ENCODE data around the gene FHOD1. TPM values are rescaled to one million over a fixed set of nuclear protein-coding genes. Genes with fewer than 3 reads are reported as not detected.

The FHOD1 gene
- polyA plus RNA-seq, 4 donors: 12.4 to 19.7 (median 15.8) TPM

DNA sequence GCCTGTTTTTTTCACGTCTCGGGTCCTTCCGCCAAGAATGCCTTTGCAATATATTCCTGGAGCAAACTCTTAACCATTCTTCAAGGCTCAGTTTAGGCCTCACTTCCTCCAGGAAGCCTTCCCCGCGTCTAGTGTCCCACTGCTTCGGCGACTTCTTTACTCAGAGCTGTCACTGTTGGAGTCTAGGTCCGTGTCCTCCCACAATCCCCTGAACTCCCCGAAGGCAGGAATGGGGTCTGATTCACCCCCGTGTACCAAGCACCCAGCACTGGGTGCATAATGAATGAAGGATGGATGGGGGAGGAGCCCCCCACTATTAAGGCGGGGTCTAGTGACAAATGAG lies 64.0 kb downstream of the FHOD1 start:
- Histone ChIP-seq H3K27me3 (ENCODE audit: control insufficient read depth in 3 of 3, insufficient read depth in 3 of 3, low read length in 3 of 3) (peaks cover 0 to 6% (median 0%) of the 10 kb centered on the region in 3 donors), H3K27ac (ENCODE audit: low read depth in 1 of 3, low read length in 2 of 3) (peak overlapping the region; percentile 49 to 98 (median 84)), H3K9me3 (ENCODE audit: control insufficient read depth in 2 of 2, insufficient read depth in 1 of 2, low read depth in 1 of 2, low read length in 1 of 2) (no peaks in the 10 kb centered on the region), H3K4me3 (ENCODE audit: low read depth in 1 of 3, low read length in 3 of 3) (peak overlapping the region in 2 of 3 donors; percentile 58 to 61), H3K36me3 (ENCODE audit: control insufficient read depth in 3 of 3, insufficient read depth in 2 of 3, low read depth in 1 of 3, low read length in 3 of 3) (peaks cover 0 to 5% (median 0%) of the 10 kb centered on the region in 3 donors), H3K4me1 (ENCODE audit: control insufficient read depth in 3 of 3, insufficient read depth in 2 of 3, low read depth in 1 of 3, low read length in 2 of 3) (peaks cover 3 to 30% (median 7%) of the 10 kb centered on the region in 3 donors)
- 5 to 8% (median 6%) methylated on average over 11 of the region's 11 CpGs for WGBS, 3 donors
- DNase-seq (no peak), FAIRE-seq (peak; percentile 65)

DNA sequence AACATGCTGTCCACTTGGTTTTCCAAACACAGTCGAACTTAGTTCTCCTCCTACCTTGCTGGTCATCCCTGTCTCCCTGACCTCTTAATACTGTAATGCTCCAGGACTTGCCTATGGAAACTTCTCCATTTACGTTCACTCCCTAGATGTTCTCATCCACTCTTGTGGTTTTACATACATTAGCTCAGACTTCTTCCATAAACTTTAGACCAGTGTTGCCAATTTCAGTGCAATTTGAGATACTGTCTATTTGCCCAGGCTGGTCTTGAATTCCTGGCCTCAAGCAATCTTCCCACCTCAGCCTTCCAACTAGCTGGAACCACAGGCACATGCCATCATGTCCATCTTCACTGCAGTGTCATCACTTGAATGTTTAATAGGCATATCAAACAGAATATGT lies 65.0 kb downstream of the FHOD1 start:
- WGBS, 3 donors: 84 to 98% (median 92%) methylated on average over 2 of the region's 2 CpGs
- DNase-seq (no peak), FAIRE-seq (no peak)
- no peak overlapping the region for H3K4me3 ChIP-seq (ENCODE audit: low read depth in 1 of 3, low read length in 3 of 3)
- H3K9me3 ChIP-seq (ENCODE audit: control insufficient read depth in 2 of 2, insufficient read depth in 1 of 2, low read depth in 1 of 2, low read length in 1 of 2): no peaks in the 10 kb centered on the region
- H3K27me3 ChIP-seq (ENCODE audit: control insufficient read depth in 3 of 3, insufficient read depth in 3 of 3, low read length in 3 of 3): peaks cover 0 to 11% (median 0%) of the 10 kb centered on the region in 3 donors
- H3K27ac ChIP-seq (ENCODE audit: low read depth in 1 of 3, low read length in 2 of 3): no peak overlapping the region
- H3K36me3 ChIP-seq (ENCODE audit: control insufficient read depth in 3 of 3, insufficient read depth in 2 of 3, low read depth in 1 of 3, low read length in 3 of 3): peaks cover 0 to 5% (median 0%) of the 10 kb centered on the region in 3 donors
- H3K4me1 ChIP-seq (ENCODE audit: control insufficient read depth in 3 of 3, insufficient read depth in 2 of 3, low read depth in 1 of 3, low read length in 2 of 3): peaks cover 3 to 33% (median 7%) of the 10 kb centered on the region in 3 donors

DNA sequence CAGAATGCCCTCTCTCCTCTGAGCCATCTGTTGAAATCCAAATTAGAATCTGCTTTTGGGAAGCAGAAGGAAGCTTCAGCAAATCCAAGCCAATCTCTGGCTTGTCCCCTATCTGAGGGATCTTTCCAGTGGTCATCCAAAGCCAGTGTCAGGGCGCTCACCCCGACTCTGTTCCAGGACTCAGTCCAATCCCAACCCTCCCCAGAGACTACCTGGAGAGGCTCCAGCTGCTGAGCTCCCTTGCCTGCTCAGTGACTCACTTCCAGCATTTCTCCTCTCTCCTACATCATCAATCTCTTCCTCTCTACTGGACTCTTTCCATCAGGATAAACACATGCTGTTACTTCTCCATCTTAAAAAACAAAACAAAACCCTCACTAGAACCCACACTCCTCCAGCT lies 65.9 kb downstream of the FHOD1 start:
- FAIRE-seq: no peak
- H3K4me1 ChIP-seq (ENCODE audit: control insufficient read depth in 3 of 3, insufficient read depth in 2 of 3, low read depth in 1 of 3, low read length in 2 of 3): peaks cover 3 to 33% (median 7%) of the 10 kb centered on the region in 3 donors
- 63 to 83% (median 81%) methylated on average over 2 of the region's 2 CpGs for WGBS, 3 donors

DNA sequence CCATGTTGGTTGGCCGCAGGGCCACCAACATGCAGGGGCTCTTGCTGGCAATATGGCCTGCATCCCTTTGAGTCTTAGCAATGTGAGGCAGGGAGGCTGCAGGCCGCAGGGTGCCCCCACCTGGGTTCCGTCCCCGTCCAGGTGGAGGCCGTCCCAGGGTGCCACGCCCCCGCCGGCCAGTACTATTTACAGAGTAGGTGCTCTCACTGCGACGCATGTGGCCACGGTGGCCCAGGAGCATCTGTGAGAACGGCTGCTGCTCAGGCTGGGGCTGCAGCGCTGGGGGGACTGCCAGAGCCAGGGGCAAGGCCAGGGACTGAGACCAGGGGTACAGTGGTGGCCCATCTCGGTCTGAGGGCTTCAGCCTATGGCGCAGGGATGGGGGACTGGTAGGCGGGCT lies 67.1 kb downstream of the FHOD1 start:
- DNase-seq (no peak), FAIRE-seq (no peak)
- no peak overlapping the region for H3K27ac ChIP-seq (ENCODE audit: low read depth in 1 of 3, low read length in 2 of 3)
- H3K4me3 ChIP-seq (ENCODE audit: low read depth in 1 of 3, low read length in 3 of 3): no peak overlapping the region
- peaks cover 0 to 29% (median 0%) of the 10 kb centered on the region in 3 donors for H3K27me3 ChIP-seq (ENCODE audit: control insufficient read depth in 3 of 3, insufficient read depth in 3 of 3, low read length in 3 of 3)
- H3K36me3 ChIP-seq (ENCODE audit: control insufficient read depth in 3 of 3, insufficient read depth in 2 of 3, low read depth in 1 of 3, low read length in 3 of 3): peaks cover 0 to 8% (median 0%) of the 10 kb centered on the region in 3 donors
- no peaks in the 10 kb centered on the region for H3K9me3 ChIP-seq (ENCODE audit: control insufficient read depth in 2 of 2, insufficient read depth in 1 of 2, low read depth in 1 of 2, low read length in 1 of 2)
- WGBS, 3 donors: 87 to 94% (median 87%) methylated on average over 16 of the region's 16 CpGs
- H3K4me1 ChIP-seq (ENCODE audit: control insufficient read depth in 3 of 3, insufficient read depth in 2 of 3, low read depth in 1 of 3, low read length in 2 of 3): peaks cover 3 to 24% (median 7%) of the 10 kb centered on the region in 3 donors

More for the DNA sequence above, 65.9 kb downstream of the FHOD1 start:
- no peaks in the 10 kb centered on the region for H3K9me3 ChIP-seq (ENCODE audit: control insufficient read depth in 2 of 2, insufficient read depth in 1 of 2, low read depth in 1 of 2, low read length in 1 of 2)
- peak overlapping the region in 1 of 3 donors; percentile 28 for H3K27ac ChIP-seq (ENCODE audit: low read depth in 1 of 3, low read length in 2 of 3)
- DNase-seq: no peak
- no peak overlapping the region for H3K4me3 ChIP-seq (ENCODE audit: low read depth in 1 of 3, low read length in 3 of 3)
- peaks cover 0 to 17% (median 0%) of the 10 kb centered on the region in 3 donors for H3K27me3 ChIP-seq (ENCODE audit: control insufficient read depth in 3 of 3, insufficient read depth in 3 of 3, low read length in 3 of 3)
- peaks cover 0 to 7% (median 0%) of the 10 kb centered on the region in 3 donors for H3K36me3 ChIP-seq (ENCODE audit: control insufficient read depth in 3 of 3, insufficient read depth in 2 of 3, low read depth in 1 of 3, low read length in 3 of 3)

DNA sequence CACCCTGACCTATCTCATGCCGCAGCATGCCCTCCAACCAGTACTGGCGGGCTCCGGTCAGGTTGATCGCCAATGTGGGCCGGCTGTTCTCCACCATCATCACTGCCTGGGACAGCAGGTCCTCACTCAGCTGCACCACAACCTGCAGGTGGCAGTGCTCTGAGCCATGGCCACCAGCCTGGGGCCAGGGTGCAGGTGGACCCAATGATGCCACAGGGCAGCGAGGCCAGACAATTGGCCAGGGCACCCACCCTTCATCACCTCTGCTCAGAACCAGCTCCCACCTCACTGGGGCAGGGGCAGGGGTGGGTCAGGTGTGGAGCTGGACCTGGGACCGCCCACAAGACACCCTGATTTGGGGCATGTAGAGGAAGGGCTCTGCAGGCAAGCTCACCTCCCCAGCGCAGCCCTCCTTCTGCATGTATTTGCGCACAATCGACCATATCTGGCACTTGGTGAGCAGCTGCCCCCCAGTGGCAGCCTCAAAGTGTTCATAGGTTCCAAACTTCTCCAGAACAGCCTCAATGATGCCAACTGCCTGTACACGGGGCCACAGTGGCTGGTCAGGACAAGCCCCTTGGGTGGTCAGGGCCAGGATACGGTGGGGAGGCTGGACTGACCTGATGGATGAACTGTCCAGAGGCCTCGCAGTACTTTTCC lies 67.7 kb downstream of the FHOD1 start:
- 86 to 89% (median 87%) methylated on average over 13 of the region's 13 CpGs for WGBS, 3 donors
- no peak overlapping the region for H3K27ac ChIP-seq (ENCODE audit: low read depth in 1 of 3, low read length in 2 of 3)
- H3K4me1 ChIP-seq (ENCODE audit: control insufficient read depth in 3 of 3, insufficient read depth in 2 of 3, low read depth in 1 of 3, low read length in 2 of 3): peaks cover 0 to 23% (median 4%) of the 10 kb centered on the region in 3 donors
- peaks cover 0 to 8% (median 0%) of the 10 kb centered on the region in 3 donors for H3K36me3 ChIP-seq (ENCODE audit: control insufficient read depth in 3 of 3, insufficient read depth in 2 of 3, low read depth in 1 of 3, low read length in 3 of 3)
- peaks cover 0 to 31% (median 0%) of the 10 kb centered on the region in 3 donors for H3K27me3 ChIP-seq (ENCODE audit: control insufficient read depth in 3 of 3, insufficient read depth in 3 of 3, low read length in 3 of 3)
- no peak for DNase-seq
- H3K9me3 ChIP-seq (ENCODE audit: control insufficient read depth in 2 of 2, insufficient read depth in 1 of 2, low read depth in 1 of 2, low read length in 1 of 2): no peaks in the 10 kb centered on the region
- H3K4me3 ChIP-seq (ENCODE audit: low read depth in 1 of 3, low read length in 3 of 3): no peak overlapping the region
- no peak for FAIRE-seq

Other genes with a start within 250 kb of the FHOD1 start
- 10 to 100 TPM in 2 of 4 donors, 1 to 10 TPM in 2; 5.4 to 21.6 (median 10.7) TPM for gene CBFB, start 218.3 kb downstream of the FHOD1 start, polyA plus RNA-seq
- 10 to 100 TPM in 2 of 4 donors, 1 to 10 TPM in 2; 5.9 to 13.6 (median 8.7) TPM for gene PHAF1, start 137.5 kb downstream of the FHOD1 start, polyA plus RNA-seq
- 1 to 10 TPM in 3 of 4 donors, under 1 TPM in 1; 0.89 to 4.9 (median 2.6) TPM for gene B3GNT9, start 96.5 kb downstream of the FHOD1 start, polyA plus RNA-seq
- 10 to 100 TPM; 16.6 to 37.8 (median 23.6) TPM for gene TRADD, start 87.6 kb downstream of the FHOD1 start, polyA plus RNA-seq
- gene FBXL8, start 87.5 kb downstream of the FHOD1 start, polyA plus RNA-seq: 10 to 100 TPM in 1 of 4 donors, 1 to 10 TPM in 3; 5.8 to 13.1 (median 6.9) TPM
- 10 to 100 TPM in 1 of 4 donors, 1 to 10 TPM in 3; 4.6 to 15.1 (median 7.6) TPM for gene HSF4, start 82.7 kb downstream of the FHOD1 start, polyA plus RNA-seq
- gene NOL3, start 76.9 kb downstream of the FHOD1 start, polyA plus RNA-seq: 10 to 100 TPM in 2 of 4 donors, 1 to 10 TPM in 2; 4.5 to 17.1 (median 9.5) TPM
- 10 to 100 TPM; 15.7 to 19.0 (median 18.2) TPM for gene MATCAP1, start 63.5 kb downstream of the FHOD1 start, polyA plus RNA-seq
- gene EXOC3L1, start 57.3 kb downstream of the FHOD1 start, polyA plus RNA-seq: 1 to 10 TPM; 1.6 to 7.9 (median 6.0) TPM
- 10 to 100 TPM; 48.6 to 63.7 (median 58.3) TPM for gene E2F4, start 55.3 kb downstream of the FHOD1 start, polyA plus RNA-seq
- 100 to 1,000 TPM in 1 of 4 donors, 10 to 100 TPM in 3; 36.3 to 101 (median 67.4) TPM for gene ELMO3, start 48.4 kb downstream of the FHOD1 start, polyA plus RNA-seq
- gene TMEM208, start 20.4 kb downstream of the FHOD1 start, polyA plus RNA-seq: 100 to 1,000 TPM in 2 of 4 donors, 10 to 100 TPM in 2; 63.0 to 153 (median 102) TPM
- under 1 TPM in 3 of 4 donors, not detected in 1; 0.39 to 0.78 (median 0.54) TPM for gene SLC9A5, start 1.5 kb upstream of the FHOD1 start, polyA plus RNA-seq
- 1 to 10 TPM; 1.6 to 7.9 (median 4.9) TPM for gene PLEKHG4, start 32.1 kb upstream of the FHOD1 start, polyA plus RNA-seq
- gene KCTD19, start 79.3 kb upstream of the FHOD1 start, polyA plus RNA-seq: under 1 TPM in 2 of 4 donors, not detected in 2; 0.01 to 0.19 TPM
- 1 to 10 TPM in 1 of 4 donors, under 1 TPM in 1, not detected in 2; 0.87 to 1.9 TPM for gene LRRC36, start 79.3 kb upstream of the FHOD1 start, polyA plus RNA-seq
- gene TPPP3, start 146.0 kb upstream of the FHOD1 start, polyA plus RNA-seq: 10 to 100 TPM; 10.3 to 34.8 (median 22.2) TPM
- 1 to 10 TPM in 3 of 4 donors, not detected in 1; 1.9 to 5.3 (median 5.2) TPM for gene ZDHHC1, start 169.0 kb upstream of the FHOD1 start, polyA plus RNA-seq
- gene HSD11B2, start 183.6 kb upstream of the FHOD1 start, polyA plus RNA-seq: 100 to 1,000 TPM in 2 of 4 donors, 10 to 100 TPM in 1, 1 to 10 TPM in 1; 9.7 to 166 (median 111) TPM
- 100 to 1,000 TPM in 3 of 4 donors, 10 to 100 TPM in 1; 98.8 to 158 (median 137) TPM for gene ATP6V0D1, start 233.7 kb upstream of the FHOD1 start, polyA plus RNA-seq
- under 1 TPM in 1 of 4 donors, not detected in 3; 0.10 TPM for gene AGRP, start 236.1 kb upstream of the FHOD1 start, polyA plus RNA-seq

All from small intestine (tissue), 7 donors.